ENCODE data around the gene RNF2. TPM values are rescaled to one million over a fixed set of nuclear protein-coding genes. Genes with fewer than 3 reads are reported as not detected.

Gene RNF2
- total RNA-seq, 1 donor from 2014 or later: 17.1 TPM

- TF ChIP-seq, protein P1, sequence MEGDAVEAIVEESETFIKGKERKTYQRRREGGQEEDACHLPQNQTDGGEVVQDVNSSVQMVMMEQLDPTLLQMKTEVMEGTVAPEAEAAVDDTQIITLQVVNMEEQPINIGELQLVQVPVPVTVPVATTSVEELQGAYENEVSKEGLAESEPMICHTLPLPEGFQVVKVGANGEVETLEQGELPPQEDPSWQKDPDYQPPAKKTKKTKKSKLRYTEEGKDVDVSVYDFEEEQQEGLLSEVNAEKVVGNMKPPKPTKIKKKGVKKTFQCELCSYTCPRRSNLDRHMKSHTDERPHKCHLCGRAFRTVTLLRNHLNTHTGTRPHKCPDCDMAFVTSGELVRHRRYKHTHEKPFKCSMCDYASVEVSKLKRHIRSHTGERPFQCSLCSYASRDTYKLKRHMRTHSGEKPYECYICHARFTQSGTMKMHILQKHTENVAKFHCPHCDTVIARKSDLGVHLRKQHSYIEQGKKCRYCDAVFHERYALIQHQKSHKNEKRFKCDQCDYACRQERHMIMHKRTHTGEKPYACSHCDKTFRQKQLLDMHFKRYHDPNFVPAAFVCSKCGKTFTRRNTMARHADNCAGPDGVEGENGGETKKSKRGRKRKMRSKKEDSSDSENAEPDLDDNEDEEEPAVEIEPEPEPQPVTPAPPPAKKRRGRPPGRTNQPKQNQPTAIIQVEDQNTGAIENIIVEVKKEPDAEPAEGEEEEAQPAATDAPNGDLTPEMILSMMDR (IDR thresholded peaks at IDR 0.05; ENCODE audit: insufficient read depth, low read length, poor library complexity, severe bottlenecking): no peak
- H3K36me3 ChIP-seq (ENCODE audit: control insufficient read depth, insufficient read depth, low read length): no peaks in the 10 kb centered on the region
- no peak overlapping the region for H3K4me3 ChIP-seq (ENCODE audit: low read depth, low read length)
- H3K27me3 ChIP-seq (ENCODE audit: control insufficient read depth, insufficient read depth, low read length): no peaks in the 10 kb centered on the region
- DNase-seq (ENCODE audit: low read depth): no peak
Measured at GRCh38 chr1:185083818-185084217, 38.5 kb downstream of the RNF2 start.

- no peak overlapping the region for H3K4me3 ChIP-seq (ENCODE audit: low read depth, low read length)
- H3K27me3 ChIP-seq (ENCODE audit: control insufficient read depth, insufficient read depth, low read length): no peaks in the 10 kb centered on the region
- no peak for DNase-seq (ENCODE audit: low read depth)
- TF ChIP-seq, protein P1 (IDR thresholded peaks at IDR 0.05; ENCODE audit: insufficient read depth, low read length, poor library complexity, severe bottlenecking): no peak
- no peaks in the 10 kb centered on the region for H3K36me3 ChIP-seq (ENCODE audit: control insufficient read depth, insufficient read depth, low read length)
Measured at GRCh38 chr1:185087101-185087500, 41.7 kb downstream of the RNF2 start.

GRCh38 chr1:185087746-185088145 is 42.4 kb downstream of the RNF2 start:
- Histone ChIP-seq H3K27me3 (ENCODE audit: control insufficient read depth, insufficient read depth, low read length) (no peaks in the 10 kb centered on the region), H3K36me3 (ENCODE audit: control insufficient read depth, insufficient read depth, low read length) (no peaks in the 10 kb centered on the region), H3K4me3 (ENCODE audit: low read depth, low read length) (no peak overlapping the region)
- DNase-seq (ENCODE audit: low read depth): no peak
- TF ChIP-seq, protein P1 (IDR thresholded peaks at IDR 0.05; ENCODE audit: insufficient read depth, low read length, poor library complexity, severe bottlenecking): no peak

DNA sequence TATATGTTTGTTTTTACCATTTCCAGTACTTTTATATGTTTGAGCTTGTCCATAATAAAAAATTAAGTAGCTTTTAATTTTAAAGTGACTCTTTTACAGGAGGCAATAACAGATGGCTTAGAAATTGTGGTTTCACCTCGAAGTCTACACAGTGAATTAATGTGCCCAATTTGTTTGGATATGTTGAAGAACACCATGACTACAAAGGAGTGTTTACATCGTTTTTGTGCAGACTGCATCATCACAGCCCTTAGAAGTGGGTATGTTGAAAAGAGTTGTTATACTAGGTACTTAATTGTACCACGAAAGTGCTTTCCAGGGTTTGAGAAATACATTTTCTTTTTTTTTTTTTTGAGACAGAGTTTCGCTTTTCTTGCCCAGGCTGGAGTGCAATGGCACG is 46.1 kb downstream of the RNF2 start:
- Histone ChIP-seq H3K4me3 (ENCODE audit: low read depth, low read length) (no peak overlapping the region), H3K36me3 (ENCODE audit: control insufficient read depth, insufficient read depth, low read length) (no peaks in the 10 kb centered on the region), H3K27me3 (ENCODE audit: control insufficient read depth, insufficient read depth, low read length) (no peaks in the 10 kb centered on the region)
- TF ChIP-seq, protein P1 (IDR thresholded peaks at IDR 0.05; ENCODE audit: insufficient read depth, low read length, poor library complexity, severe bottlenecking): no peak
- DNase-seq (ENCODE audit: low read depth): no peak

DNA sequence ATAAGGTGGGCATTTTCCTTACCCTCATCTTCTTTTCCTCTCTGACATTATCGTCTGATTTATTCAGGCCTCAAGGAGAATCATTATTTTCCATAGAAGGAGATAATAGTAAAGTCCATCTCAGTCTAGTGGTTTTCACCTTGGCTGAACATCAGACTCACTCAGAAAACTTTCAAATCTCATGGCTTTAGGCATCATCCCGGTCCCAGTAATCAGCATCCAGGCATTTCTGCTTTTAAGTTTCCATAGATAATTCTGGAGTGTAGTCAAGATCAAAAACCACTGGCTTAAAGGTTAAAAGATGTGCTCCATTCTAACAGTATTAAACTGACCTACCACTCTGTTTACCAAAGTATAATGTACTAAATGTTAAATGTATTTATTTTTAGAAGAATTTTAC is 49.4 kb downstream of the RNF2 start:
- TF ChIP-seq, protein P1 (IDR thresholded peaks at IDR 0.05; ENCODE audit: insufficient read depth, low read length, poor library complexity, severe bottlenecking): no peak
- Histone ChIP-seq H3K36me3 (ENCODE audit: control insufficient read depth, insufficient read depth, low read length) (no peaks in the 10 kb centered on the region), H3K27me3 (ENCODE audit: control insufficient read depth, insufficient read depth, low read length) (no peaks in the 10 kb centered on the region), H3K4me3 (ENCODE audit: low read depth, low read length) (no peak overlapping the region)
- no peak for DNase-seq (ENCODE audit: low read depth)

DNA sequence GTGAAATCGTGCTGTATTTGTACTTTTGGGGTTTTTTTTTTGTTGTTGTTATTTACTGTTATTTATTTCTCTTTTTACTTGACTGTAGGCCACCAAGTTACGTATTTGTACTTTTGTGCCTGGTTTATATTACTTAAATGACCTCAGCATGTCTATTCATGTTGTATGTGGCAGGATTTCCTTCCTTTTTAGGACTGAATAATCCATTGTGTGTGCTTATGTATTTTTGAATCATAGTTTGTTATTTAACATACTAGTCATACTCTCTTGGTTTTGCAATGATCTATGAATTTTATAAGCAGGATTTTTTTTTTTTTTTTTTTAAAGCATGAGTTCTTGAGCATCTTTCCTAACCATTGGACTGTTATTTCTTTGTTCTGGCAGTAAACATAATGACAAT is 51.2 kb downstream of the RNF2 start:
- DNase-seq (ENCODE audit: low read depth): no peak
- Histone ChIP-seq H3K36me3 (ENCODE audit: control insufficient read depth, insufficient read depth, low read length) (no peaks in the 10 kb centered on the region), H3K4me3 (ENCODE audit: low read depth, low read length) (no peak overlapping the region), H3K27me3 (ENCODE audit: control insufficient read depth, insufficient read depth, low read length) (no peaks in the 10 kb centered on the region)
- TF ChIP-seq, protein P1 (IDR thresholded peaks at IDR 0.05; ENCODE audit: insufficient read depth, low read length, poor library complexity, severe bottlenecking): no peak

Measured in kidney epithelial cell (primary cell).